Measurements from ENCODE around the gene KLF17.

GRCh38 chr1:44170281-44170823 is 51.7 kb downstream of the KLF17 start:
- no peak for TF ChIP-seq EP300 (IDR thresholded peaks at IDR 0.05)
- TF ChIP-seq CTCF (IDR thresholded peaks at IDR 0.05), result no peak

Measured in tibial nerve (tissue), 4 donors.